NOMO-1 treated with DMSO at 0.1 percent for 48 hours (cell line): ENCODE measurements around the gene TPGS1.

Experiments
- DNase-seq: peaks from one replicate; lab custom pipeline; 2025; ENCODE audit not compliant: unreplicated experiment; lab: John Stamatoyannopoulos, UW

The TPGS1 gene

DNA sequence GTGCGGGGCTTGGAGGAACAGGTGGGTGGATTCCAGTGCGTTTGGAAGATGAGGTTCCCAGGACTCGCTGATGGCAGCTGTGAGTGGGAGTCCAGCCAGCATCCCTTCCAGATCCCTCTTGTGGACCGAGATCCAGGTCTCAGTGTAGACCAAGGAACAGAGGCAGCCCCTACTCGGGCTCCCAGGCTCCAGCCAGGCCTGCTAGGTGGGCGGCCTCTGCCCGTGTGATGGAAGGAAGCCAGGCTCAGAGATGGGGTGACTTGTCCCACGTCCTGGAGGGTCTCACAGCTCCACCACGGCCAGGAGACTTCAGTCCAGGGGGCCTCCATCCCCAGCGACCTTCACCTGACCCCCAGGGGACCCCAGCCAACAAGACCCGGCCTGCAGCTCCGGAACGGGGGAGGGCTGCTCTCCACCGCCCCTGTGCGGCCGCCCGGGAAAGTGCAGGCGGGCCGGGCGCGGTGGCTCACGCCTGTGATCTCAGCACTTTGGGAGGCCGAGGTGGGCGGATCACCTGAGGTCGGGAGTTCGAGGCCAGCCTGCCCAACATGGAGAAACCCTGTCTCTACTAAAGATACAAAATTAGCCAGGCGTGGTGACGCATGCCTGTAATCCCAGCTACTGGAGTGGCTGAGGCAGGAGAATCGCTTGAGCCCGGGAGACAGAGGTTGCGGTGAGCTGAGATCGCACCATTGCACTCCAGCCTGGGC, 11.7 kb upstream of the TPGS1 start:
- DNase-seq: no peak

DNA sequence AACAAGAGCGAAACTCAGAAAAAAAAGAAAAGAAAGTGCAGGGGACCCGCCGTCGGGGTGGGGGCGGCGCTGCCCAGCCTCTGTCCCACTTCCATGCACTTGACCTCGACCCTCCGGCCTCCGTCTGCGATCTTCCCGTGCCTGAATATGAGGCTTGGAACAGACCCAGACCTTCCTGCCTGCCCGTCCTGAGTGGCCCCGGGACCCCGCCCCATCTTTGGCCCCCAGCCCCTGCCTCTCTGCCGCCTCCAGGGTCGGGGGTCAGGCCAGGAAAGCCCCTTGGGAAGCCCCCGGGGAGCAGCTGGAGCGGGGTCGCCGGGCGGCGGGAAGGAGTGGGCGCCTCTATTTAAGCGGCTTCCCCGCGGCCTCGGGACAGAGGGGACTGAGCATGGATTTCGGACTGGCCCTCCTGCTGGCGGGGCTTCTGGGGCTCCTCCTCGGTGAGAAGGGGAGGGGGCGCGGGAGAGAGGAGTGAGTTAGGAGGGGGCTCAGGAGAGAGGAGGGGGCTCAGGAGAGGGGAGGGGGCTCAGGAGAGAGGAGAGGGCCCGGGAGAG, 11.1 kb upstream of the TPGS1 start, which contains the start of gene MADCAM1:
MADCAM1 (plus strand) TSS at position 375 of the 554 bp plus-strand sequence; CDS start at position 389, 14 bp downstream.
- DNase-seq: no peak

DNA sequence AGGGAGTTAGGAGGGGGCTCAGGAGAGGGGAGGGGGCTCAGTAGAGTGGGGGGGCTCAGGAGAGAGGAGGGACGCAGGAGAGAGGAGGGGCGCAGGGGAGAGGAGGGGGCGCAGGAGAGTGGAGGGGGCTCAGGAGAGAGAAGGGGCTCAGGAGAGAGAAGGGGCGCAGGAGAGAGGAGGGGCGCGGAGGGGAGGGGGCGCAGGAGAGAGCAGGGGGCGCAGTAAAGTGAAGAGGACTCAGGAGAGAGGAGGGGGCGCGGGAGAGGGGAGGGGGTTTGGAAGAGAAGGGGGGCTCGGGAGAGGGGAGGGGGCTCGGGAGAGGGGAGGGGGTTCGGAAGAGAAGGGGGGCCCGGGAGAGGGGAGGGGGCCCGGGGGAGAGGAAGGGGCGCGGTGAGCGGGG, 10.3 kb upstream of the TPGS1 start:
- DNase-seq: no peak

DNA sequence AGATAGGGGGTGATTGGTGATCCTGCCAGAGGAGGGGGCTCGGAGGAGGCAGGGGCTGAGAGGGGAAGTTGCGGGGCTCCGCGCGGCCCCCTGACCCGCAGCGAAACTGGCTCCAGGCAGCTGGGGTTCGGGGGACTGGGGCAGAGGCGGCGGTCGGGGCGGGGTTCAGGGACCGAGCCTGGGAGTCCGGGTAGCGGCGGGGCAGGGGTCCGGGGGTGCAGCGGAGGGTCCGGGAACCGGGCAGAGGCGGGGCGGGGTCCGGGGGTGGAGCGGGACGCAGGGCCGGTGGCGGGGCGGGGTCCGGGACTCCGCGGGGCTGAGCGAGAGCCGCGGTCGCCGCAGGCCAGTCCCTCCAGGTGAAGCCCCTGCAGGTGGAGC, 9.8 kb upstream of the TPGS1 start:
- DNase-seq: no peak

DNA sequence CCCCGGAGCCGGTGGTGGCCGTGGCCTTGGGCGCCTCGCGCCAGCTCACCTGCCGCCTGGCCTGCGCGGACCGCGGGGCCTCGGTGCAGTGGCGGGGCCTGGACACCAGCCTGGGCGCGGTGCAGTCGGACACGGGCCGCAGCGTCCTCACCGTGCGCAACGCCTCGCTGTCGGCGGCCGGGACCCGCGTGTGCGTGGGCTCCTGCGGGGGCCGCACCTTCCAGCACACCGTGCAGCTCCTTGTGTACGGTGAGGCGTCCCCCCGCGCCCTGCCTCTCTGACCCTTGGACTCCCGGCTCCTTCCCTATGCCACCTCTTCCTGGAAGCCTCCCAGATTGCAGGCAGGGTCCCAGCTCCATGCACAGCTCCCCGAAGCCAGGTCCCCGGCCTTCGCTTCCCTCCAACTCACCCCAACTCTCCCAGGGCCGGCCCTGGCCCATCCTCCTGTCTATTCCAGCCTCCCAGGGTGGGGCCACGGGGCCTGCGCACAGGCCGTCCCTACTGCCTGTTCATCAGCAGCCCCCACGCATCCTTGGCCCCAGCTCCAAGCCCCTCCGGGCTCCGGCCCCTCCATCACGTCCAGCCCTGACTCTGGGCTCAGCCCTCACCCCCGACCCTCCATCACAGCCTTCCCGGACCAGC, 9.3 kb upstream of the TPGS1 start:
- DNase-seq: no peak

DNA sequence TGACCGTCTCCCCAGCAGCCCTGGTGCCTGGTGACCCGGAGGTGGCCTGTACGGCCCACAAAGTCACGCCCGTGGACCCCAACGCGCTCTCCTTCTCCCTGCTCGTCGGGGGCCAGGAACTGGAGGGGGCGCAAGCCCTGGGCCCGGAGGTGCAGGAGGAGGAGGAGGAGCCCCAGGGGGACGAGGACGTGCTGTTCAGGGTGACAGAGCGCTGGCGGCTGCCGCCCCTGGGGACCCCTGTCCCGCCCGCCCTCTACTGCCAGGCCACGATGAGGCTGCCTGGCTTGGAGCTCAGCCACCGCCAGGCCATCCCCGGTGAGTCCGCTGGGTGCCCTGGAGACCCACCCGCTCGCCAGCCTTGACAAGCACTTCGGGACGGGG, 8.8 kb upstream of the TPGS1 start:
- no peak for DNase-seq

DNA sequence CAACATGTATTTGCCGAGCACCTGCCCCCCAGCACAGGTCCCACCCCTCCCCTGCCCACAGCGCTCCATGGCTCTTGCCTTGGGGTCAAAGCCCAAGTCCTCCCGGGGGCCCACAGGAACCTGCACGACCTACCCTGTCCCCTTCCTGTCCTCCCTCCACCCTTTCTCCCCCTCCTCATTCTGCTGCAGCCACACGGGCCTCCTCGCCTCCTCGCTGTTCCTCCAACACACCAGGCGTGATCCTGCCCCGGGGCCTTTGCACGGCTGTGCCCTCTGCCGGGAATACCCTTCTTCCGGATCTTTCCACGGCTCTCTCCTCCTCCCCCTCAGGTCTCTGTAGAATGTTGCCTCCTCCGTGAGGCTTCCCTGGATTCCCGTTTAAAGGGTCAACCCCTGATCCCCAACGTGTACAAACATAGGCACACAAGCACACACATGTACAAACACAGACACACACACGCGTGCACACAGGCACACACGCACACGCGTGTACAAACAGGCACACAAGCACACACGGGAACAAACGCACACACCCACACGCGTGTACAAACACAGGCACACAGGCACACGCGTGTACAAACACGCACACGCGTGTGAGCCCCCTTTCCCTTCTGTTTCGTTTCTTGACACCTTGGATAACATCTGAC, 8.2 kb upstream of the TPGS1 start:
- no peak for DNase-seq

DNA sequence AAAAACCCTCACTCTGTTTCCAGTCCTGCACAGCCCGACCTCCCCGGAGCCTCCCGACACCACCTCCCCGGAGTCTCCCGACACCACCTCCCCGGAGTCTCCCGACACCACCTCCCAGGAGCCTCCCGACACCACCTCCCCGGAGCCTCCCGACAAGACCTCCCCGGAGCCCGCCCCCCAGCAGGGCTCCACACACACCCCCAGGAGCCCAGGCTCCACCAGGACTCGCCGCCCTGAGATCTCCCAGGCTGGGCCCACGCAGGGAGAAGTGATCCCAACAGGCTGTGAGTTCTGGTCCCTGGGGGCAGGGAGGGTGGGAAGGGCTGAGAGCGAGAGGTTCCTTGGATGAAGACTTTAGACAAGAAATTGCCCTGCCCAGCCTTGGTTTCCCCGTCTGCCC, 5.7 kb upstream of the TPGS1 start:
- DNase-seq: no peak

DNA sequence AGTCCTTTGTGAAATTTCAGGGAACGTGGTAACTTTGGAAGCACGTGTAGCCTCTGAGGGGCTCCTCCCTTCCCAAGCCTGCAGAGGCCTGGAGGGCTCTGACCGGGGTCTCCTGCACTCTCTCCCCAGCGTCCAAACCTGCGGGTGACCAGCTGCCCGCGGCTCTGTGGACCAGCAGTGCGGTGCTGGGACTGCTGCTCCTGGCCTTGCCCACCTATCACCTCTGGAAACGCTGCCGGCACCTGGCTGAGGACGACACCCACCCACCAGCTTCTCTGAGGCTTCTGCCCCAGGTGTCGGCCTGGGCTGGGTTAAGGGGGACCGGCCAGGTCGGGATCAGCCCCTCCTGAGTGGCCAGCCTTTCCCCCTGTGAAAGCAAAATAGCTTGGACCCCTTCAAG, 2.7 kb upstream of the TPGS1 start:
- DNase-seq: no peak

DNA sequence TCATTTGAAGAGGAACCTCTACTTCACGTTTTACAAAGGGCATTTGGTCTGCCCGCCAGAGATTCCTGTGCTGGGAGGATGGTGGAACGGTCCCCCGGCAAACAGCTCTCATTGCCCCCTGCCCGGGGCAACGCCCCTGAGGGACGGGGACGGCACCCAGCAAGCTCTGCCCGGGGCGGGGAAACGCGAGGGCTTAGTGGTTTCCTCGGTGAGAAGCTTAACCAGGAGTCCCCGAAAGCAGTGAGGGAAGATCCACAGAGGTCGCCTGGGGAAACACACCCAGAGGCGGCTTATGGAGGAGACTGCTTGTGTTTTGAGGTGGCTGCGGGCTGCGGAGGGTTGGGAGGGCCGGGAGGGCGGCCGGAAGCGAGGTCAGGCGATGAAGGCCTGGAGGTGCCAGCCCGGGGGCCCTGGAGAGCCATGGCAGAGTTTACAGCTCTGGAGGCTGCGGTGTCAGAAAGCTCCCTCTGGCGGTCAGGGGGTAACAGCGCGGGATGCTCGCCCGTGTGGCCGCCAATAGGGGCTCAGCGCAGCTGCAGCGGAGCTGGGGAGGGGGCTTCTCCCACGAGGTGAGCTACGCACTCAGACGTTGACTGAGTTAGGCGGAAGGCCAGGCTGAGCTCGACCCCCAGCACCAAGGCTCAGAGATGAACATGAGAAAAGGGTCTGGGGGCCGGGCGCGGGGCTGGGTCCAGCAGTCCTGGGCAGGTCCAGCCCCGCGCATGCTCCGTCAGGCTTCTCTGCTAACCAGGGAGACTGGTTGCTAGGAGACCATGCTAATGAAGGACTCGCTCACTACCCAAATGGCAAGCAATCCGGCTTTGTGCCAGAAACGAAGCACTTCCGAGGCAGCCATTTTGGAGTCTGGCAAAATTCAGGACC, 652 bp upstream of the TPGS1 start:
- DNase-seq: peak; percentile 99

DNA sequence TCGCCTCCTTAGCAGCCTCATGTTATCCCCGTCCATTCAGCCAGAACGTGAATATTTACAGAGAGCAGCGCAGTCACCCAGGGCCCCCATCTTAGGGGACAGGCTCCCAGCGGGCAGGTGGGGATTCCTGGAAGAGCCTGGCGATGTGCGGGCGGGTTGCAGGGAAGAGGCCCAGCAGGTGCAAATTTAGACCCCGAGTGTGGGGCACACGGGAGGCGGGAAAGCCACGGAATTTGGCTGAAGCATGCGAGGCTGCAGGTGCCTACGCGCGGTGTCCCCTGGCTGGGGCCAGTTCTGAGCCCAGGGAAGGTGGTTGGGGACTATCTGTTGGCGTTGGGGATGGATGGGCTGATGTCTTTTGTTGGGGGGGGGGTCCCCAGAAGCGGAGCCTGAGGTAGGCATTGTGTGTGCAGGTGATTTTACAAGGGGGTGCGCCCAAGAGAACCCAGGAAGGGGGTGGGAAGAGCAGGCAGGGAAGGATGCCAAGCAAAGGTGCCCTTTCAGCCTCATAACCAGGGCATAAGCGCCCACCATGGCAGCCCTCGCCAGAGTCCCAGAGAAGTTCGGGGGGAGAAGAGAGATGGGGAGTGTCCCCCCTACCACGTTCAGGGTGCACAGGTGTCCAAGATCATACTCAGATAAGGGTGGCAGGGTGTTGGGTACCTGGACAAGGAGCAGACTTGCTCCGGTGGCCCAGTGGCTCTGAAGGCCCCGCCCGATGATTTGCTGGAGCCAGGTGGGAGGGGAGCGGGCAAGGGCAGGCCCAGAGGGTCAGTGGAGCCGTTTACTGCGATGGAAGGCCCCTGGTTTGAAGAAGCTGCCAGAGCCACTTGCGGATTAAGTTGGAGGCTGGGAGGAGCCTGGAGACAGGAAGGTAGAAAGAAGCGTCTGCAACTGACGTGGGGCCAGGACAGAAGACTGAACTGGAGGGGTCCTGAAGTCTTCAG, 1.2 kb downstream of the TPGS1 start:
- DNase-seq: no peak

DNA sequence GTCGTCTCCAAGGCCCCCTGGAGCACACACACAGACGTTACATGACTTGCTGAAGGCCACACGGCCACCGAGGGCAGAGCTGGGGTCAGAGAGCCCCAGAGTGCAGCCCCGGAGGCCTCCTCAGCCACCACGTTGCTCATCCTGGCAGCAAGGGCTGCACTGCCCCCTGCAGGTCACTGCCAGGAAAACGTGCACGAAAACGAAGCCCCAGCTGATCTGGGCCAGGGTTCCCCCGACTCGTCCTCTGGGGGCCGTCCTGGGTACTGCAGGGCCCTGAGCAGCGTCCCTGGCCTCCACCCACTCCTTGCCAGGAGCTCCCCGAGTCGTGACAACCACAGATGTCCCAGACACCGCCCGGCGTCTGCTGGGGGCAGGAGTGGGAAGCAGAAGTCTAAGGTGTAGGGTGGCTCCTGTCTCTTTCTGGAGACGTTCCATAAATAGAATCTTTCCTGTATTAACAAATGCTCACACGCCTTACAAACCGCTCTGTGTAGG, 3.4 kb downstream of the TPGS1 start:
- DNase-seq: peak; percentile 85

DNA sequence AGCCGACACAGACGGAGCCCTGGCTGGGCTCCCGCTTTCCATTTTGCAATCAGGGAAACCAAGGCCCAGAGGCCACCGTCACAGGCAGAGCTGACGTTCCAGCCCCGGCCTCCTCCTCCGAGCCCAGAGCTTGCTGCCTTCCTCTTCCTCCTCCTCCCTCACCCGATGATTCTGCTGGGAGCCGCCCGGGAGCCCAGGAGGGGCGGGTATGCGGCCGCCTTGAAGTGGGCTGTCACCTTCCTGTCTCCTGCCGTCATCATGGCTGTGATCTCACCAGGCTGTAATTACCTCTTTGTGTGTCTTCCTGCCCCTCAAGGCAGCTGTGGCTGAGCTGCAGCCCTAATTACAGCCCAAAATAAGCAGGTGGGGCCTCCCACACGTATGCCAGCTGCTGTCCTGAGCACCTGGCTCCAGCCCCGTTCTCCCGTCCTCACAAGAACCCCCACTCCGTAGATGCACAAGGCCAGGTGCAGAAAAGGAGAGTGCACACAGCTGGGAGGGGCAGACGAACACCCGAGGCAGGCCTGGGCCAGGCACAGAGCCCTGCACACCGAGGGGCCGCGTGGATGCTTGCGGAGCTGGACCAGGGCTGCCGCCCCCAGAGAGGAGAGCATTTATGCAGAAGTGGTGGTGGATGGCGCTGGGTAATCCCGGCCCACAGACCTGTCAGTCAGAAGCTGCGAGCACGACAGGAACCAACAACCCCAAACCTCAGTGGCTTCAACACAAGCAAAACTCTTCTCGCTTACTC, 4.0 kb downstream of the TPGS1 start:
- DNase-seq: peak; percentile 77

DNA sequence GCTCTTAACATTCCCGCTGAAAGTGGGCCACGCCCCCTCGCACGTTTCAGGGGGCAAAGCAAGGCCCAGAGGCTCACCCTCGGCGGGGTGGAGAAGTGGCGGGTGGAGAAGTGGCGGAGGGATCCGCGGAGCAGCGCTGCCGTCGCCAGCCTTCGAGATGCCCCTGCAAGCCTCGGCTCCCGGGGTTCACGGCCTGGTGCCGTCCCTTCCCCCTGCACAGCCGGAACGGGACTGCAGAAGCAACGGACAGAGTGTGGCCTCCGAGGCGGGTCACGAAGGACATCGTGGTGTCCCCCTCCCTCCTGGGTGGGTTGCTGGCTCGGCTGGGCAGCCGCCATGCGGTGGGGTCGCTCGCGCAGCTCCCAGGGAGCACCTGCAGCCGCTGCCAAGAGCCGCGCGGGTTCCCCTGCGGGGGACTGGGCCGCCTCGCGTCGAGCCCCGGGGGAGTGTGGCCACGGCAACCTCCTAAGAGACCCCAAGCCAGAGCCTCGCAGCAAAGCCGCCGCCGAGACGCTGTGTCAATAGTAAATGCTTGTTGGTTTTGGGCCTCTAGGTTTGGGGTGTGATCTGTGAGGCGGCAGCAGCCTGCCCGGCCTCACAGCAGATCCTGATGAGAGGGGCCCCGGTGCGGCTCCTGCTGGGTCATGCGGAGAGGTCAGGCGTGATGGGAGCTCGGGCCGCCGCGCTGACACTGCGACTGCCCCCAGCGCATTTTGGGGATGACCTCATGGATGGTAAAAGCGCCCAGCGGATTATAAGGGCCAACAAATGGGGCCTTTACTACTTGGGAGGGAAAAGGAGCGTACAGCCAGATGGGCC, 5.5 kb downstream of the TPGS1 start:
- no peak for DNase-seq

DNA sequence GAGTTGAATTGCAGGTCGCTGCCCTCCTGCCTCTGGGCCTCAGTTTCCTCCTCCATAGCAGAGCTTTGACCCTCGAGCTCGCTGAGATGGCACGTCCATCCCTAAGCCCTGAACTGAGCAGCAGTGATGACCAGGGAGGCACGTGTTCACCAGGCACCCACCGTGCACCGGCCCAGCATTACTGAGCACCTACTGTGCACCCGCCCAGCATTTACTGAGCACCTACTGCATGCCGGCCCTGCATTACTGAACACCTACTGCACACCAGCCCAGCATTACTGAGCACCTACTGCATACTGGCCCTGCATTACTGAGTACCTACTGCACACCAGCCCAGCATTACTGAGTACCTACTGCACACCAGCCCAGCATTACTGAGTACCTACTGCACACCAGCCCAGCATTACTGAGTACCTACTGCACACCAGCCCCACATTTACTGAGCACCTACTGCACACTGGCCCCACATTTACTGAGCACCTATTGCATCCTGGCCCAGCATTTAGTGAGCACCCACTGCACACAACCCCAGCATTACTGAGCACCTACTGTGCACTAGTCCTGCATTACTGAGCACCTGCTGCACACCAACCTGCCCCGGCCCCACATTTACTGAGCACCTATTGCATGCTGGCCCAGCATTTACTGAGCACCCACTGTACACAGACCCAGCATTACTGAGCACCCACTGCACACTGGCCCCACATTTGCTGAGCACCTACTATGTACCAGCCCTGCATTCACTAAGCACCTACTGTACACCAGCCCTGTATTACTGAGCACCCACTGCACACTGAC, 6.3 kb downstream of the TPGS1 start:
- DNase-seq: no peak

DNA sequence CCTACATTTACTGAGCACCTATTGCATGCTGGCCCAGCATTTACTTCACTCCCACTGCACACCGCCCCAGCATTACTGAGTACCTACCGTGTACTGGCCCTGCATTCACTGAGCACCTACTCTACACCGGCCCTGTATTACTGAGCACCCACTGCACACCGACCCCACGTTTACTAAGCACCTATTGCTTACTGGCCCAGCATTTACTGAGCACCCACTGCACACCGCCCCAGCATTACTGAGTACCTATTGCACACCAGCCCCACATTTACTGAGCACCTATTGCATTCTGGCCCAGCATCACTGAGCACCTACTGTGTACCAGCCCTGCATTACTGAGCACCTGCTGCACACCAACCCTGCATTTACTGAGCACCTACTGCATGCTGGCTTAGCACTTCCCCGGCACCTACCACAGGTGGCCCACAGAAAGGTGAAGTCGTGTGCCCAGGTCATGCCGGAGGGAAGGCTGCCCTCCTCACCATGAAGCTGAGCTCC, 6.9 kb downstream of the TPGS1 start:
- DNase-seq: no peak
